Ishikawa (cell line): ENCODE data around the gene CD248.

Source experiments
- CREB1 ChIP-seq: IDR thresholded peaks from 2 replicates; pipeline ENCODE4 v1.6.1; 2012; ENCODE audit warnings: low read depth
- EP300 ChIP-seq: IDR thresholded peaks from 2 replicates; pipeline ENCODE4 v1.6.1; 2012; ENCODE audit warnings: borderline replicate concordance
- FOXM1 ChIP-seq: IDR thresholded peaks from 2 replicates; pipeline ENCODE4 v1.6.1; 2012; ENCODE audit warnings: low read depth, borderline replicate concordance
- NFIC ChIP-seq: IDR thresholded peaks from 2 replicates; pipeline ENCODE4 v1.6.1; 2012
- TAF1 ChIP-seq: IDR thresholded peaks from 2 replicates; pipeline ENCODE4 v1.6.1; 2012; ENCODE audit warnings: low read depth, mild to moderate bottlenecking
- TF ChIP-seq, protein P1 (sequence below): IDR thresholded peaks from 2 replicates; pipeline ENCODE4 v1.6.1; 2012
- TF ChIP-seq, protein P2 (sequence below): IDR thresholded peaks from 2 replicates; pipeline ENCODE4 v1.6.1; 2012; ENCODE audit warnings: low read depth, mild to moderate bottlenecking
- TF ChIP-seq, protein P3 (sequence below): IDR thresholded peaks from 2 replicates; pipeline ENCODE4 v1.6.1; 2012

DNA sequence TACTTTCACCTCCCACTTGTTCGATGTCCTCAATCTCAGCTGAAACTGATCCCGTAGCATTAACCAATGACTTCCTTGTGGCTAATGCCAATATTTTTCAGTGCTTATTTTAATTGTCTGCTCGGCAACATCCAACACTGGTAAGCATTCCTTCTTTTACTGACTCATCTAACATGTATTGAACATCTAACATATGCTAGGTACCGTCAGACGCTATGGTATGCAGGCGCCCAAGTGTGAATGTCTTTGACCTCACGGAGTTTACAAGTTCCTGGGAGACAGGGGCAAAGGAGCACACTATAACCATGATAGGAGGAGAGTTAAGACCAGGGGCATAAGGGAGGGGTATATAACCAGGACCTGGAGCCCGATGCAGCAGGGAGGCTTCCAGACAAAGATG, 26.3 kb upstream of the CD248 start:
- TF ChIP-seq EP300: no peak
- no peak for TF ChIP-seq NFIC
- no peak for TF ChIP-seq CREB1
- TF ChIP-seq TAF1: no peak
- TF ChIP-seq, protein P1, sequence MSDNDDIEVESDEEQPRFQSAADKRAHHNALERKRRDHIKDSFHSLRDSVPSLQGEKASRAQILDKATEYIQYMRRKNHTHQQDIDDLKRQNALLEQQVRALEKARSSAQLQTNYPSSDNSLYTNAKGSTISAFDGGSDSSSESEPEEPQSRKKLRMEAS: no peak
- no peak for TF ChIP-seq FOXM1
- TF ChIP-seq, protein P2, sequence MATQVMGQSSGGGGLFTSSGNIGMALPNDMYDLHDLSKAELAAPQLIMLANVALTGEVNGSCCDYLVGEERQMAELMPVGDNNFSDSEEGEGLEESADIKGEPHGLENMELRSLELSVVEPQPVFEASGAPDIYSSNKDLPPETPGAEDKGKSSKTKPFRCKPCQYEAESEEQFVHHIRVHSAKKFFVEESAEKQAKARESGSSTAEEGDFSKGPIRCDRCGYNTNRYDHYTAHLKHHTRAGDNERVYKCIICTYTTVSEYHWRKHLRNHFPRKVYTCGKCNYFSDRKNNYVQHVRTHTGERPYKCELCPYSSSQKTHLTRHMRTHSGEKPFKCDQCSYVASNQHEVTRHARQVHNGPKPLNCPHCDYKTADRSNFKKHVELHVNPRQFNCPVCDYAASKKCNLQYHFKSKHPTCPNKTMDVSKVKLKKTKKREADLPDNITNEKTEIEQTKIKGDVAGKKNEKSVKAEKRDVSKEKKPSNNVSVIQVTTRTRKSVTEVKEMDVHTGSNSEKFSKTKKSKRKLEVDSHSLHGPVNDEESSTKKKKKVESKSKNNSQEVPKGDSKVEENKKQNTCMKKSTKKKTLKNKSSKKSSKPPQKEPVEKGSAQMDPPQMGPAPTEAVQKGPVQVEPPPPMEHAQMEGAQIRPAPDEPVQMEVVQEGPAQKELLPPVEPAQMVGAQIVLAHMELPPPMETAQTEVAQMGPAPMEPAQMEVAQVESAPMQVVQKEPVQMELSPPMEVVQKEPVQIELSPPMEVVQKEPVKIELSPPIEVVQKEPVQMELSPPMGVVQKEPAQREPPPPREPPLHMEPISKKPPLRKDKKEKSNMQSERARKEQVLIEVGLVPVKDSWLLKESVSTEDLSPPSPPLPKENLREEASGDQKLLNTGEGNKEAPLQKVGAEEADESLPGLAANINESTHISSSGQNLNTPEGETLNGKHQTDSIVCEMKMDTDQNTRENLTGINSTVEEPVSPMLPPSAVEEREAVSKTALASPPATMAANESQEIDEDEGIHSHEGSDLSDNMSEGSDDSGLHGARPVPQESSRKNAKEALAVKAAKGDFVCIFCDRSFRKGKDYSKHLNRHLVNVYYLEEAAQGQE: no peak
- TF ChIP-seq, protein P3, sequence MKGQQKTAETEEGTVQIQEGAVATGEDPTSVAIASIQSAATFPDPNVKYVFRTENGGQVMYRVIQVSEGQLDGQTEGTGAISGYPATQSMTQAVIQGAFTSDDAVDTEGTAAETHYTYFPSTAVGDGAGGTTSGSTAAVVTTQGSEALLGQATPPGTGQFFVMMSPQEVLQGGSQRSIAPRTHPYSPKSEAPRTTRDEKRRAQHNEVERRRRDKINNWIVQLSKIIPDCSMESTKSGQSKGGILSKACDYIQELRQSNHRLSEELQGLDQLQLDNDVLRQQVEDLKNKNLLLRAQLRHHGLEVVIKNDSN: no peak
